Effector CD8-positive, alpha-beta T cell (primary cell): ENCODE measurements around the gene SYT15.

ENCODE experiments used
- DNase-seq: peaks from one replicate; lab custom pipeline; 2025; lab: John Stamatoyannopoulos, UW

SYT15 gene

DNA sequence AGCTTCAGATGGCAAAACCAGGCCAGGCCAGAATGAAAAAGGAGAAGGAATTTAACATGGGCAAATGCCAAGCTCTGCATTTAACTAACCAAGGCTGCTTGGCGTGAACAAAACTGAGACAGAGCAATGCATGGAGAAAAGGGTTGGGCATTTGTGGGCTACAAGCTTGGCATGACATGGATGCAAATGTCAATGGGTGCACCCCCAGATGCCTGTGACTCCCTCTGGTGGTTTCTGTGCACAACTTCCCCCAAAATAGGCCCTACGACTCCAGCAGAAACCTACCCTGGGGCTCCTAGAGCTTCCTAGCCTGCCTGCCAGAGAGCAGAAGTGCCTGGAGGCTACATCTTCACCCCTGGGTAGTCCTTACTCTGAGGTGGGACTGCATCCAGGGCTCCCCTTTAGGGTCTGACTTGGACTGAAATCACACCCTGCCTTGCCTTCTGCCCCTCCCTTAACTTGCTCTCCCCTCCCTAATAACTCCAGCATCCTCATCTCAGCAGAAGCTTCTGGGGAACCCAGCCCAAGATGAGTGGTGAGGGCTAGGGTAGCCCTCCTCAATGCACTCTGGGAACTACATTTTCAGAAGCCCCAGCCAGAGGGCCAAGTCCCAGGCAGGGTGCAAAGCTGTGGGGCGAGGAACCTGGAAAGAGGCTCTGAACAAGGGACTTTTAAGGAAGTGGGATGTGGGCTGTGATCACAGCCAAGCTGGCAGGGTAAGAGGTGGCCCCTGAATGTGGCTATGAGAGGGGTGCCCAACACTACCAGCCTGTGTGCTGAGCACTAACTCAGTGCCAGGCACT lies 33.7 kb upstream of the SYT15 start:
- no peak for DNase-seq

DNA sequence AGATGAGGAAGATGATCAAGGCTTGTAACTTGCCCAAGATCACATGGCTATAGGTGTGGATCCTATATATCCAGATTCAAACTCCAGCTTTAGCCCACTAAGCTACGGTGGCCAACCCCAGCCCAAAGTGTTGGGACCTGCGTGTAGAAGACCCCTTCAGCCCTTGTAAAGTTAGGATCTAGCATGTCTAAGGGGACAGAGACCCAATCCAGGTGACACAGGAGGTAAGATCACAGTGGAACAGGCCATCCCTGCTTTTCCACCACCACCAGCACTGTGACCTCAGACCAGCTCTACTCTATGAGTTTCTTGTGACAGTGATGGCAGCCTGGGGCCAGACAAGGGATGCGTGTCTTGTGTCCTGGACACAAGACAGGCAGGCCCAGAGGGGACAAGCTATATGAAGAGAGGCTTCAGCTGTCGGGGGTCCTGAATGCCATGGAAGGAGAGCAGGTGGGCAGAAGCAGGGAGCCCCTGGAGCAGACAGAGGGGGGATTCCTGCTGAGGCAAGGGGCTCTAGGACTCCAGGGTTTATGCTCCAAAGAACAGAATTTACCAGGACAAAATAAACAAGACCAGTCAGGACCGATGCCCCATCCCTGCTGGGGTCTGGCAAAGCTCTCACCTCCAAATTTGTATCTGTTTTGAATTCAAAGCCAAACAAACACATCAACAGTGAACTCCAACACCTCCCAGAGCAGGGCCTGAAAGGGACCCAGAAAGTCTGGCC lies 32.9 kb upstream of the SYT15 start:
- DNase-seq = no peak

GRCh38 chr10:46546591-46547540 lies 32.1 kb upstream of the SYT15 start:
- no peak for DNase-seq

- DNase-seq = no peak
Measured at GRCh38 chr10:46547541-46548497, 31.1 kb upstream of the SYT15 start.

DNA sequence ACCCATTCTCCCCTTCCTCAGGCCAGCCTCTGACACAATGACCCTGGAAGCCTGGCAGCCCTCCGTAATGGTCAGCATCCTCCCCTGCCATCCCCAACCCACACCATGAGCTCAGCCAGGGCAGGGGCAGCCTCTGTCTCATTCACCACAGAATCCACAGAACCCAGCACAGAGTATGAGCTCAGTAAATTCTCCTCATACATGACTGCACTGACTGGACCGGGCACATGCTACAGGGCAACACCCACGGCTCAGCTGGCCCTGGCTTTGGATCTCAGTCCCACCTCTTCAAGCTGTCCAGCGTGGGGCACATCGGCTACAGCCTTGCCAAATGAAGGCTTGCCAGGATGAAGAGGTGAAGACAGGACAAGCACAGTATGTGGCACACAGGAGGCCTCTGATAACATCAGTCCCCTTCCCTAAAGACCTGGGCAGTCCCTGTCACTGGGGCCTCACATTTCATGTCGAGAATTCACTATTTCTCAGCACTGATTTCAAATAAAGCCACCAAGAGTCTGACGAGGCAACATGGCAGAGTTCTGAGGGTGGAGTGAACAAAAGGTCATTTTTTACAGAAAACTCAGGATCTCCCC lies 30.3 kb upstream of the SYT15 start:
- no peak for DNase-seq

DNA sequence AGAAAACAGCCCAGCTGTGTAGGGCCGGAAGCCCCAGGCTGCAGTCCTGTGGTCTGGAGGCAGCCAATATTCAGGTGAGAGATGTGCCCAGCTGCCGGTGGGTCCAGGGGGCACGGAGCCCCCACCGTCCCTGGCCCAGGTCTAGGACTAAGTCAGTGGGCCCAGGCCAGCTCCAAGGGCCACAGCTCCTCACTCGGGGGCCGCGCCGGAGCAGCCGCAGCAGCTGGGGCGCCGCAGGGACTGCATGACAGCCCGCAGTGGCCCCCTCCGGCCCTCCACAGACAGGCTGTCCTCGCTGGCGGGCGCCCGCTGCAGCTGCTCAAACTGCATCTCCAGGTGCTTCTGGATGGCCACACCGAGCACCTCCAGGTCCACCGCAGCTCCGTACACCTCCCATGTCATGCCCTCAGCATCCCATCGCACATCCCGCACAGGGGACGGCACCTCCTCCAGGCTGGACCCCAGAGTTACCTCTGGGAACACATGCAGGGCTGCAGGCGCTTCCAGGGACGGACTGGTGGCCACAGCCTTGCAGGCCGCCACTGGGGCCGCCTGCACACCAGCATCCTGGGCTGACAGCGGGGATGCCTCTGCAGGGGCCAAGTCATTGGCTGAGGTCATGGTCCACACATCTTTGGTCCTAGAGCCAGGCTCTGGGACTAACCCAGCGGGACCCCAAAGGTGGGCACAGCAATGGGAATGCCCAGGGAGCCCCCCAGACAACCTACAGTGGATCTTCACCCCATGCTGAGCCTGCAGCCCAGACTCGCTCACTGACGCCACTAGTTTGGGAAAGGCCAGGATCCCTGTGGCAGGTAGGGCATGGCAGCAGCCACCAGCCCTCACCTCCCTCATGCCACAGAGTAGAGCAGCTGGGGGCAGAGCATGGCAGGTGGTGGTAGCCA lies 29.5 kb upstream of the SYT15 start:
- DNase-seq = no peak

DNA sequence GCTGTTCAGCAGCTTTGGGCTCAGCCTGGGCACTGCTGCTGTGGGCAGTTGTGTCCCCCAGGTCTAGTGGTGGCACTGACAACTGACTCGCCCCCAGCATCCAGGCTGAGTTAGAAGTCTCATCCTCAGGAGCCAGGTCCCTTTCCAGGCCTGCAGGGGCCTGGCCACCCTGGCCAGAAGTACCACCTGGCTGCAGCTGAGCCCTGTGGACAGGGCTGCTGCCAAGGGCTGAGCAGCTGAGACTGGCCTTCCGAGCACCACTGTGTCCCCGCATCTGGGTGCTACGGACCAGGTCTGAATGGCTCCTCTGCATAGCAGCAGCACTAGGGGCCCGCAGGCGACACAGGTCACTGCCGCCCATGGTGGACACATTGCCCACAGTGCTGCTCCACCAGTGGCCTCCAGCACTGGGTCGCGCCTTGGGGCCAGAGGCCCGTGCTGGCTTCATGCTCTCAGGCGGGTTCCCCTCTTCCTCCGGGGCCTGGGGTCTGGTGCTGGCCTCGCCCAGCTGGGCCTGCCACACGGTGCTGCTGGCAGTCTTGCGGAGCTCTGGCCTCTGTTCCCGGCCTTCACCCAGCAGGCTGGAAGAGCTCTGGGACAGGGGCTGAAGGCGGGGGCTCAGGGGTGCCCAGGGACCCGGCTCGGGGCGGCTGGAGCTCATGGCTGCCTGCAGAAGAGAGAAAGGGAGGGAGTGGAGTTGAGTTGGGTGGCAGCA lies 28.7 kb upstream of the SYT15 start:
- DNase-seq = no peak

- no peak for DNase-seq
Measured at GRCh38 chr10:46550795-46551700, 27.9 kb upstream of the SYT15 start.

GRCh38 chr10:46551701-46552525 lies 27.0 kb upstream of the SYT15 start:
- no peak for DNase-seq

DNA sequence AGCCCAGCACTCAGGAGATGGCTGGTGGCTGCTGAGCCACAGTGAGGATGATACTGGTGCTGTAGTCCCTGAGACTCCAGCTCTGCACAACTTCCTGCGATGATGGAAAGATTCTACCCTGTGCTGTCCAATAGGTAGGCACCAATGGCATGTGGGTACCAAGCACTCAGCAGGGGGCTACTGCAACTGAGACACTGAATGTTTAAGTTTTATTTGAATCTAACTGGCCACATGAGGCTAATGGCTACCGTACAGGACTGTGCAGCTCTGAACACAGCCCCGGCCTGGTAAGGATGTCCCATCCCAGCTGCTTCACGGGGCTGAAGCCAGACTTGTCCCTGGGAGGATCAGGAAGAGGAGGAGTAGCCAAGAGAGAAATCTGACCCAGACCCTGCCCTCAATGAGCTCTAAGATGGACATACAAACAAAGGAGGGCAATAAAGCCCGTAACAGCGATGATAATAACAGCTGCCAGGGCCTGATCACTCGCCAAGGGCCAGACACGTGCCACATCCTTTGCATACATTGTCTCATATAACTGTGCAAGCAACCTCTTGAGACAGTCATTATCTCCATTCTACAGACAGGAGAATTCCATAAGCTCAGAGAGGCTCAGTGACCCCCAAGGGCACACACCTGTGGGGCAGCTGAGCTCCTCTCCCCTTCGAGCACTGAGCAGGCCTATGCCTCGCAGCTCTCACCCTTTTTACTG lies 26.2 kb upstream of the SYT15 start:
- no peak for DNase-seq

DNA sequence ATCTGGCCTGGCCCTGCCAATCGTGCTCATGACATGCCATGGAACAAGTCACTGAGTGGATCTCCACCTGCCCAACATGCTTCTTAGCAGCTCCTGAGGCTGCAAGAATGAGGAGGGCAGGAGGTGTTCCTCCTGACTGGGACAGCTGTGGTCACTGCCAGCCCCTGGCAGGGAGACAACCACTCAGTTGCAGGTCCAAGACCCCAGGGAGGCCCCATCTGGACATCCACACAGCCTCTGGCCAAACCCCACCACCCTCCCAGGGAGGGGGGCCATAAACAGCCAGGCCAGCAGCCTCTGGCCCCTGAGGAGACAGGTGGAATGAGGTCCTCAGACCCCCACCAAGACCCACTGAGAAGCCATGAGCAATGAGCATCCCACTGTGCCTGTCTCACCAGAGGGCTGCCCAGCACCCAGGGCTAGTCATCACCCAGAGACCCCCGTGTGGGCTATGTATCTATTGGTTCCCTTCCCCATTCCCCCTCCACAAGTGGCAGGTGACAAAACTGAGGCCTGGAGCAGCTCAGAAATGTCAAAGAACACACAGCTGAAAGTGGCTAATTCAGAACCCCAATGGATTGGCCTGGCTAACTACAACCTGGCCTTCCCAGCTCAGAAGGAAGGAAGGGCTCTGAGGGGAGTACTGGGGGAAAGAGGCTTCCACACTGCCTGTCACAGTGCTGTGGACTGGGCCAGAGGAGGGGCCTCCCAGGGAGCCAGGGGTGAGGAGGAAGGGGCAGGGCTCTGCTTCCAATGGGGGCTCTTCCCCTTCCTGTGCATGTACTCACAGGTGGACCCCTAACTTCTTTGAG lies 25.5 kb upstream of the SYT15 start:
- no peak for DNase-seq

GRCh38 chr10:46554166-46554781 lies 24.7 kb upstream of the SYT15 start:
- DNase-seq = no peak

DNA sequence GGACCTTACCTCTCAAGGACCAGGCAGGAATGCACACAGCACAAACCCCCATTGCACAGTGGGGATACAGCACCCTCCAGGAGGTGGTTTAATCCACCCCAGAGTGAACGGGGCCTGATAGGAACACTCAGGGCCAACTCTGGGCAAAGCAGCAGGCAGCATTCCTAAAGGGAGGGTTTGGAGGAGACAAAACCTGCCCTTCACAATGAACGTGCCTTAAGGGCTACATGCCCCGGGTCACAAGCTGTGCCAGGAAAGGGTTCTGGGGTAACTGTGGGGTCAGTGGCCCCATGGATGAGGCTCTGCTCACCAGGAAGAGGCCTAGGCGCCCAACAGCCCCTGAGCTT lies 23.6 kb upstream of the SYT15 start:
- no peak for DNase-seq

DNA sequence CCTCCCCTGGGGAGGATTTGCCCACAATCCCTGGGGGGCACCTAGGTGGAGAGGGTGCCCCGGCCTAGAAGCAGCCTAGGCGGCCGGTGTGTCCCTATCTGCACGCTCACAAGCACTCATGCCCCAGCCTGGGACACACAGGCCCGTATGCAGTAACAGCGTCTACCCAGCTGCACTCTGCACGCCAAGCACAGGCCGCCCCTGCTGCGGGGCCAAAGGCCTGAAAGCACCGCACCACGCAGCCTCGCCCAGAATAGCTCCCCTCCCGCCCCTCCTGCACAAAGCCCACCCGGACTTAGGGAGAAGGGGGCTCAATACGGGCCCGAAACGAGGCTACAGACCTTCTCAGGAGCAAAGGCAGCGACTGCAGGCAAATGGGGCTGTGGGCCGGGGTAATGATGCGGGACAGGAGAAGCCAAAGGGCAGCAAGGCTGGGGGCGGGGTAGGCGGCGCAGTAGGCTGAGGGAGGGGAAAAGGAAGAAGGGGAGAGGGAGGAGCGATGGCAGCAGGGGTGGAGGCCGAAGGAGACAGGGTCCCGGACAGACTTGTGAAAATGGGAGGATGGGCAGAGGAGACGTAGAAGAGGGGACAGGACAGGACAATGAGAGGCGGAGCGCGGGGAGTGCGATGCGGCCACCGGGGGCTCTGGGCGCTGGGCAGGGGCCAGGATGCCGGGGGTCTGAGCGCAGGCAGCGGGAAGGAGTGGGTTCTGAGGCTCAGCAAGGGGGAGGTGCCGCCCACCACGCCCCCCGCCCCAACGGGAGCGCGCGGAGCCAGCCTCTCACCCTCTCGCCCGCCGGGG lies 23.0 kb upstream of the SYT15 start:
- no peak for DNase-seq
